ENCODE results near the gene GATB. TPM values are rescaled to one million over a fixed set of nuclear protein-coding genes. Genes with fewer than 3 reads are reported as not detected.

GATB gene
- total and polyA plus RNA-seq, 2 experiments from 2014 or later: 17.7 to 18.9 TPM

DNA sequence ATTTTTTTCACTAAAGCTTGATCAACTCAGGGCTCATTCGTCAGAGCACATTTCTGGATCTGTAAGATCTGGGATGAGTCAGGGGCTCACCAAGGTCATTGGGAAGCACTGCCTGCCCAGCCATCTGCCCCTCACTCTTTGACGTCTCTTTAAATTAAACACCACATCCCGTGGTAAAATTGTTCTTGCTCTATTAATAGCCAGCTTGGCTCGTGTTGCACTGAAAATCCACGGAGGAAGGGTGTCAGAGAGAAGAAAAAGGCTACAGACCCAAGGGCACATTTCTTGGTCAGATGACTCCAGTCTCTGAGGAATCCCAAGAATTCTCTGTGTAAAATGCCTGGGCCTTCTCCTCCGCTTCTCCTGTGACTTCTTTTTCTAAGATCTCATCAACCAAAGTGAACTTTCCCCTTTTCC lies 45.7 kb upstream of the GATB start:
- H3K27me3 ChIP-seq (ENCODE audit: insufficient read depth): no peaks in the 10 kb centered on the region
- no peak overlapping the region for H3K4me2 ChIP-seq
- peaks cover 23% of the 10 kb centered on the region for H3K4me1 ChIP-seq (ENCODE audit: insufficient read depth)
- H4K20me1 ChIP-seq (replicated peaks; ENCODE audit: insufficient read depth): no peaks in the 10 kb centered on the region
- ATAC-seq (no peak), DNase-seq (ENCODE audit: low spot score) (no peak)
- Mint-ChIP-seq H3K36me3 (ENCODE audit: low read depth) (peaks cover 20% of the 10 kb centered on the region), H3K4me1 (peaks cover 41% of the 10 kb centered on the region), H3K9me3 (peaks cover 18% of the 10 kb centered on the region), H3K27ac (no peak overlapping the region), H3K27me3 (ENCODE audit: insufficient read depth, low read depth, poor library complexity) (peaks cover 5% of the 10 kb centered on the region), H3K4me3 (no peak overlapping the region)
- 0 out of 2 replicates have a peak overlapping the region, but pooled peaks have one; percentile 1 for H2AFZ ChIP-seq
- H3K9me2 ChIP-seq (ENCODE audit: insufficient read depth): peaks cover 11% of the 10 kb centered on the region; the same call in 1 of the 2 replicates
- no peaks in the 10 kb centered on the region for H3K36me3 ChIP-seq (ENCODE audit: insufficient read depth)
- no peak overlapping the region for H3K4me3 ChIP-seq
- no peaks in the 10 kb centered on the region for H3K79me2 ChIP-seq (replicated peaks; ENCODE audit: insufficient read depth)
- H3F3A ChIP-seq (replicated peaks; ENCODE audit: low read depth): 0 out of 2 replicates have a peak, but pooled peaks cover 6% of the 10 kb centered on the region
- no peak overlapping the region for H3K27ac ChIP-seq (ENCODE audit: low read depth)
- TF ChIP-seq CREB1 (CRISPR knock-in tag; IDR thresholded peaks at IDR 0.05; ENCODE audit: low read depth) (no peak), ZNF331 (CRISPR knock-in tag; IDR thresholded peaks at IDR 0.05; ENCODE audit: low read depth) (no peak), ZNF114 (CRISPR knock-in tag; IDR thresholded peaks at IDR 0.05) (no peak), EZH2 (IDR thresholded peaks at IDR 0.05; ENCODE audit: low read depth, unreplicated experiment) (no peak), JUNB (IDR thresholded peaks at IDR 0.05; ENCODE audit: unreplicated experiment) (no peak)

GRCh38 chr4:151804821-151805220 lies 44.0 kb upstream of the GATB start:
- no peak overlapping the region for H3K27ac Mint-ChIP-seq
- ATAC-seq (no peak), DNase-seq (ENCODE audit: low spot score) (no peak)
- H3K4me3 Mint-ChIP-seq: no peak overlapping the region
- Histone ChIP-seq H3K27me3 (ENCODE audit: insufficient read depth) (no peaks in the 10 kb centered on the region), H3K4me1 (ENCODE audit: insufficient read depth) (peaks cover 12% of the 10 kb centered on the region), H4K20me1 (replicated peaks; ENCODE audit: insufficient read depth) (no peaks in the 10 kb centered on the region), H3F3A (replicated peaks; ENCODE audit: low read depth) (no peaks in the 10 kb centered on the region), H3K27ac (ENCODE audit: low read depth) (no peak overlapping the region), H3K79me2 (replicated peaks; ENCODE audit: insufficient read depth) (no peaks in the 10 kb centered on the region), H3K36me3 (ENCODE audit: insufficient read depth) (no peaks in the 10 kb centered on the region), H3K9me2 (ENCODE audit: insufficient read depth) (peaks cover 15% of the 10 kb centered on the region; the same call in 1 of the 2 replicates), H2AFZ (peak overlapping the region; percentile 82; the same call in 1 of the 2 replicates), H3K4me2 (no peak overlapping the region), H3K4me3 (no peak overlapping the region)
- peaks cover 5% of the 10 kb centered on the region for H3K27me3 Mint-ChIP-seq (ENCODE audit: insufficient read depth, low read depth, poor library complexity)
- peaks cover 7% of the 10 kb centered on the region; the same call in 2 of the 3 replicates for H3K36me3 Mint-ChIP-seq (ENCODE audit: low read depth)
- H3K9me3 Mint-ChIP-seq: peaks cover 5% of the 10 kb centered on the region
- H3K4me1 Mint-ChIP-seq: peaks cover 27% of the 10 kb centered on the region
- TF ChIP-seq POLR2AphosphoS5 (IDR thresholded peaks at IDR 0.05; ENCODE audit: low read depth): no peak
- no peak for TF ChIP-seq NANOG (IDR thresholded peaks at IDR 0.05; ENCODE audit: borderline replicate concordance)
- TF ChIP-seq, protein P1, sequence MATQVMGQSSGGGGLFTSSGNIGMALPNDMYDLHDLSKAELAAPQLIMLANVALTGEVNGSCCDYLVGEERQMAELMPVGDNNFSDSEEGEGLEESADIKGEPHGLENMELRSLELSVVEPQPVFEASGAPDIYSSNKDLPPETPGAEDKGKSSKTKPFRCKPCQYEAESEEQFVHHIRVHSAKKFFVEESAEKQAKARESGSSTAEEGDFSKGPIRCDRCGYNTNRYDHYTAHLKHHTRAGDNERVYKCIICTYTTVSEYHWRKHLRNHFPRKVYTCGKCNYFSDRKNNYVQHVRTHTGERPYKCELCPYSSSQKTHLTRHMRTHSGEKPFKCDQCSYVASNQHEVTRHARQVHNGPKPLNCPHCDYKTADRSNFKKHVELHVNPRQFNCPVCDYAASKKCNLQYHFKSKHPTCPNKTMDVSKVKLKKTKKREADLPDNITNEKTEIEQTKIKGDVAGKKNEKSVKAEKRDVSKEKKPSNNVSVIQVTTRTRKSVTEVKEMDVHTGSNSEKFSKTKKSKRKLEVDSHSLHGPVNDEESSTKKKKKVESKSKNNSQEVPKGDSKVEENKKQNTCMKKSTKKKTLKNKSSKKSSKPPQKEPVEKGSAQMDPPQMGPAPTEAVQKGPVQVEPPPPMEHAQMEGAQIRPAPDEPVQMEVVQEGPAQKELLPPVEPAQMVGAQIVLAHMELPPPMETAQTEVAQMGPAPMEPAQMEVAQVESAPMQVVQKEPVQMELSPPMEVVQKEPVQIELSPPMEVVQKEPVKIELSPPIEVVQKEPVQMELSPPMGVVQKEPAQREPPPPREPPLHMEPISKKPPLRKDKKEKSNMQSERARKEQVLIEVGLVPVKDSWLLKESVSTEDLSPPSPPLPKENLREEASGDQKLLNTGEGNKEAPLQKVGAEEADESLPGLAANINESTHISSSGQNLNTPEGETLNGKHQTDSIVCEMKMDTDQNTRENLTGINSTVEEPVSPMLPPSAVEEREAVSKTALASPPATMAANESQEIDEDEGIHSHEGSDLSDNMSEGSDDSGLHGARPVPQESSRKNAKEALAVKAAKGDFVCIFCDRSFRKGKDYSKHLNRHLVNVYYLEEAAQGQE (IDR thresholded peaks at IDR 0.05; ENCODE audit: unreplicated experiment): no peak
- TF ChIP-seq, protein P2, sequence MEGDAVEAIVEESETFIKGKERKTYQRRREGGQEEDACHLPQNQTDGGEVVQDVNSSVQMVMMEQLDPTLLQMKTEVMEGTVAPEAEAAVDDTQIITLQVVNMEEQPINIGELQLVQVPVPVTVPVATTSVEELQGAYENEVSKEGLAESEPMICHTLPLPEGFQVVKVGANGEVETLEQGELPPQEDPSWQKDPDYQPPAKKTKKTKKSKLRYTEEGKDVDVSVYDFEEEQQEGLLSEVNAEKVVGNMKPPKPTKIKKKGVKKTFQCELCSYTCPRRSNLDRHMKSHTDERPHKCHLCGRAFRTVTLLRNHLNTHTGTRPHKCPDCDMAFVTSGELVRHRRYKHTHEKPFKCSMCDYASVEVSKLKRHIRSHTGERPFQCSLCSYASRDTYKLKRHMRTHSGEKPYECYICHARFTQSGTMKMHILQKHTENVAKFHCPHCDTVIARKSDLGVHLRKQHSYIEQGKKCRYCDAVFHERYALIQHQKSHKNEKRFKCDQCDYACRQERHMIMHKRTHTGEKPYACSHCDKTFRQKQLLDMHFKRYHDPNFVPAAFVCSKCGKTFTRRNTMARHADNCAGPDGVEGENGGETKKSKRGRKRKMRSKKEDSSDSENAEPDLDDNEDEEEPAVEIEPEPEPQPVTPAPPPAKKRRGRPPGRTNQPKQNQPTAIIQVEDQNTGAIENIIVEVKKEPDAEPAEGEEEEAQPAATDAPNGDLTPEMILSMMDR (conservative IDR thresholded peaks at IDR 0.05; ENCODE audit: low read depth in 2 of 2): no peak
- no peak for TF ChIP-seq EZH2 (IDR thresholded peaks at IDR 0.05; ENCODE audit: low read depth, unreplicated experiment)
- no peak for TF ChIP-seq ETS1 (IDR thresholded peaks at IDR 0.05)
